KOPT-K1 (cell line): ENCODE data around the gene SPATA20.

ENCODE experiments used
- H3K27ac ChIP-seq: fragments of 200-600 bp; sonication (generic); 2 replicates; pipeline ENCODE4 v1.5.1; 2016; ENCODE audit warnings: antibody characterized with exemption, mild to moderate bottlenecking, low read depth, low read length; ENCODE audit not compliant: poor library complexity, severe bottlenecking
- H3K36me3 ChIP-seq: fragments of 200-600 bp; sonication (generic); 2 replicates; pipeline ENCODE4 v1.5.1; 2017; ENCODE audit warnings: antibody characterized with exemption, mild to moderate bottlenecking, low read length, moderate library complexity; ENCODE audit not compliant: insufficient read depth
- H3K9me3 ChIP-seq: fragments of 200-600 bp; sonication (generic); 2 replicates; pipeline ENCODE4 v1.5.1; 2017; ENCODE audit warnings: antibody characterized with exemption, low read length, mild to moderate bottlenecking; ENCODE audit not compliant: insufficient read depth, poor library complexity, severe bottlenecking

Gene SPATA20

GRCh38 chr17:50584116-50584515 is 37.1 kb downstream of the SPATA20 start:
- no peaks in the 10 kb centered on the region for H3K36me3 ChIP-seq
- no peaks in the 10 kb centered on the region for H3K9me3 ChIP-seq
- no peak overlapping the region for H3K27ac ChIP-seq

- Histone ChIP-seq H3K27ac (no peak overlapping the region), H3K36me3 (no peaks in the 10 kb centered on the region), H3K9me3 (no peaks in the 10 kb centered on the region)
Observed at GRCh38 chr17:50584749-50585148, 37.8 kb downstream of the SPATA20 start.

- H3K36me3 ChIP-seq: no peaks in the 10 kb centered on the region
- no peaks in the 10 kb centered on the region for H3K9me3 ChIP-seq
- H3K27ac ChIP-seq: no peak overlapping the region
Observed at GRCh38 chr17:50585346-50585745, 38.4 kb downstream of the SPATA20 start.

GRCh38 chr17:50585891-50586290 is 38.9 kb downstream of the SPATA20 start:
- Histone ChIP-seq H3K27ac (no peak overlapping the region), H3K9me3 (no peaks in the 10 kb centered on the region), H3K36me3 (no peaks in the 10 kb centered on the region)

- no peaks in the 10 kb centered on the region for H3K36me3 ChIP-seq
- H3K9me3 ChIP-seq: no peaks in the 10 kb centered on the region
Observed at GRCh38 chr17:50586421-50587247, 39.7 kb downstream of the SPATA20 start.

GRCh38 chr17:50587571-50587970 is 40.6 kb downstream of the SPATA20 start:
- H3K27ac ChIP-seq: no peak overlapping the region
- no peaks in the 10 kb centered on the region for H3K9me3 ChIP-seq
- H3K36me3 ChIP-seq: no peaks in the 10 kb centered on the region

More at GRCh38 chr17:50586421-50587247, 39.7 kb downstream of the SPATA20 start:
- H3K27ac ChIP-seq: no peak overlapping the region

- H3K27ac ChIP-seq: no peak overlapping the region
- H3K9me3 ChIP-seq: no peaks in the 10 kb centered on the region
- no peaks in the 10 kb centered on the region for H3K36me3 ChIP-seq
Observed at GRCh38 chr17:50588391-50589049, 41.5 kb downstream of the SPATA20 start.

- Histone ChIP-seq H3K36me3 (no peaks in the 10 kb centered on the region), H3K9me3 (no peaks in the 10 kb centered on the region), H3K27ac (no peak overlapping the region)
Observed at GRCh38 chr17:50589095-50589705, 42.2 kb downstream of the SPATA20 start.

GRCh38 chr17:50590946-50591737 is 44.2 kb downstream of the SPATA20 start:
- no peaks in the 10 kb centered on the region for H3K9me3 ChIP-seq
- H3K36me3 ChIP-seq: no peaks in the 10 kb centered on the region
- no peak overlapping the region for H3K27ac ChIP-seq

GRCh38 chr17:50593321-50593720 is 46.3 kb downstream of the SPATA20 start:
- Histone ChIP-seq H3K9me3 (no peaks in the 10 kb centered on the region), H3K27ac (no peak overlapping the region), H3K36me3 (no peaks in the 10 kb centered on the region)

GRCh38 chr17:50594128-50594823 is 47.3 kb downstream of the SPATA20 start:
- no peaks in the 10 kb centered on the region for H3K36me3 ChIP-seq
- no peak overlapping the region for H3K27ac ChIP-seq
- H3K9me3 ChIP-seq: no peaks in the 10 kb centered on the region

GRCh38 chr17:50594892-50595291 is 47.9 kb downstream of the SPATA20 start:
- Histone ChIP-seq H3K36me3 (no peaks in the 10 kb centered on the region), H3K9me3 (no peaks in the 10 kb centered on the region), H3K27ac (no peak overlapping the region)

GRCh38 chr17:50596191-50597037 is 49.4 kb downstream of the SPATA20 start:
- H3K36me3 ChIP-seq: no peaks in the 10 kb centered on the region
- no peaks in the 10 kb centered on the region for H3K9me3 ChIP-seq
- H3K27ac ChIP-seq: no peak overlapping the region

GRCh38 chr17:50598487-50598886 is 51.5 kb downstream of the SPATA20 start:
- Histone ChIP-seq H3K9me3 (no peaks in the 10 kb centered on the region), H3K27ac (no peak overlapping the region), H3K36me3 (no peaks in the 10 kb centered on the region)
